ENCODE data around the gene BTN1A1. TPM values are rescaled to one million over a fixed set of nuclear protein-coding genes. Genes with fewer than 3 reads are reported as not detected.

BTN1A1 gene
- total RNA-seq, 1 donor from 2014 or later: not detected

GRCh38 chr6:26516481-26517427 is 16.7 kb downstream of the BTN1A1 start:
- H3K27me3 Mint-ChIP-seq (ENCODE audit: unreplicated experiment): no peaks in the 10 kb centered on the region

DNA sequence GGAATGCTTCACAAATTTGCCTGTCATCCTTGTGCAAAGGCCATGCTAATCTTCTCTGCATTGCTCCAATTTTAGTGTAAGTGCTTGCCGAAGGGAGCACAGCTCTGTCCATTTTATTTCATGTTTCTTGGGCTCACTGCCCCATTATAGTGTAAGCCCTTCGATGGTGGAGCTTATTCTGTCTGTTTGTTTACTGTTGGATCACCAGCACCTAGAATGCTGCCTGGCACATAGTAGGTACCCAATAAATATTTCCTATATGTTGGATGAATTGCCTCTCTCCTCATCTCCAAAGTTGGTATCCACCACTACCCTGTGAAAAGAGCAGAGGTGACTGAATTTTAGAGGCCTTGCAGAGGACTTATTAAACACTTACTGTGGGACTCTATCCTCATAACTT is 19.3 kb downstream of the BTN1A1 start:
- Mint-ChIP-seq H3K4me3 (ENCODE audit: unreplicated experiment) (no peak overlapping the region), H3K36me3 (ENCODE audit: unreplicated experiment) (no peaks in the 10 kb centered on the region), H3K27me3 (ENCODE audit: unreplicated experiment) (no peaks in the 10 kb centered on the region), H3K27ac (ENCODE audit: unreplicated experiment) (no peak overlapping the region), H3K9me3 (ENCODE audit: unreplicated experiment) (no peaks in the 10 kb centered on the region), H3K4me1 (ENCODE audit: unreplicated experiment) (peaks cover 22% of the 10 kb centered on the region)
- no peak for DNase-seq (ENCODE audit: extremely low spot score, unreplicated experiment)
- TF ChIP-seq, protein P1, sequence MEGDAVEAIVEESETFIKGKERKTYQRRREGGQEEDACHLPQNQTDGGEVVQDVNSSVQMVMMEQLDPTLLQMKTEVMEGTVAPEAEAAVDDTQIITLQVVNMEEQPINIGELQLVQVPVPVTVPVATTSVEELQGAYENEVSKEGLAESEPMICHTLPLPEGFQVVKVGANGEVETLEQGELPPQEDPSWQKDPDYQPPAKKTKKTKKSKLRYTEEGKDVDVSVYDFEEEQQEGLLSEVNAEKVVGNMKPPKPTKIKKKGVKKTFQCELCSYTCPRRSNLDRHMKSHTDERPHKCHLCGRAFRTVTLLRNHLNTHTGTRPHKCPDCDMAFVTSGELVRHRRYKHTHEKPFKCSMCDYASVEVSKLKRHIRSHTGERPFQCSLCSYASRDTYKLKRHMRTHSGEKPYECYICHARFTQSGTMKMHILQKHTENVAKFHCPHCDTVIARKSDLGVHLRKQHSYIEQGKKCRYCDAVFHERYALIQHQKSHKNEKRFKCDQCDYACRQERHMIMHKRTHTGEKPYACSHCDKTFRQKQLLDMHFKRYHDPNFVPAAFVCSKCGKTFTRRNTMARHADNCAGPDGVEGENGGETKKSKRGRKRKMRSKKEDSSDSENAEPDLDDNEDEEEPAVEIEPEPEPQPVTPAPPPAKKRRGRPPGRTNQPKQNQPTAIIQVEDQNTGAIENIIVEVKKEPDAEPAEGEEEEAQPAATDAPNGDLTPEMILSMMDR (IDR thresholded peaks at IDR 0.05): no peak

More at GRCh38 chr6:26516481-26517427, 16.7 kb downstream of the BTN1A1 start:
- H3K36me3 Mint-ChIP-seq (ENCODE audit: unreplicated experiment): no peaks in the 10 kb centered on the region
- TF ChIP-seq, protein P1 (IDR thresholded peaks at IDR 0.05): no peak
- peaks cover 10% of the 10 kb centered on the region for H3K4me1 Mint-ChIP-seq (ENCODE audit: unreplicated experiment)
- H3K9me3 Mint-ChIP-seq (ENCODE audit: unreplicated experiment): no peaks in the 10 kb centered on the region
- DNase-seq (ENCODE audit: extremely low spot score, unreplicated experiment): no peak
- H3K4me3 Mint-ChIP-seq (ENCODE audit: unreplicated experiment): no peak overlapping the region
- no peak overlapping the region for H3K27ac Mint-ChIP-seq (ENCODE audit: unreplicated experiment)

DNA sequence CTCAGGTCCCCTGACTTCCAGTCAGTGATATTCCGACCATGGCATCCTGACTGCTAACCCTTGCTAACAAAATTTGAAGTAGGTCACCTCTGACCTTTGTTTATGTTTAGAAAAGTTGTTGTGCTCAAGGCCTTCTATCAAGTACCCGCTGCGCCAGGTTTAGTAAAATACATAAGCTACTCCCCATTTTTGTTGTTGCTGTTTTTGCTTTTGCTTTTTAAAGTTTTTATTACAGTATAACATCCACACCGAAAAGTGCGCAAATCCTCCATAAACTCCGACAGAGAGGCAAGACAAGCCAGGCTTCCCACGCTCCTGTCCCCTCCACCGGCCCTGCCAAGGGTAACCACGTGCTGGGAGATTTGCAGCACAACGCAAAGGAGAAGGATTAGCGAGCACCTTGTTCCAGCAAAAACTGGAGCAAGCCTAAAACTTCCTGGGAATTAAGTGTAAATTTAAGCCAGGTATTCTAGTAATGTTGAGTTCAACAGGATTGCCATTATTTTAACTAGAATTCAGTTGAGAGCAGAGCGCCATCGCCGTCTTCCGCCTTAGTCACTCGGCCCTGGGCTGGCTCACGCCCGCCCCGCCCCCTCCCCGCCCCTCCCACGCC is 20.2 kb downstream of the BTN1A1 start:
- TF ChIP-seq, protein P1 (IDR thresholded peaks at IDR 0.05): no peak
- H3K4me3 Mint-ChIP-seq (ENCODE audit: unreplicated experiment): peak overlapping the region; percentile 74
- no peaks in the 10 kb centered on the region for H3K9me3 Mint-ChIP-seq (ENCODE audit: unreplicated experiment)
- peak overlapping the region; percentile 92 for H3K27ac Mint-ChIP-seq (ENCODE audit: unreplicated experiment)
- peaks cover 22% of the 10 kb centered on the region for H3K4me1 Mint-ChIP-seq (ENCODE audit: unreplicated experiment)
- no peak for DNase-seq (ENCODE audit: extremely low spot score, unreplicated experiment)
- no peaks in the 10 kb centered on the region for H3K36me3 Mint-ChIP-seq (ENCODE audit: unreplicated experiment)
- no peaks in the 10 kb centered on the region for H3K27me3 Mint-ChIP-seq (ENCODE audit: unreplicated experiment)

- peak overlapping the region; percentile 95 for H3K27ac Mint-ChIP-seq (ENCODE audit: unreplicated experiment)
- TF ChIP-seq, protein P1 (IDR thresholded peaks at IDR 0.05): no peak
- H3K36me3 Mint-ChIP-seq (ENCODE audit: unreplicated experiment): no peaks in the 10 kb centered on the region
- H3K27me3 Mint-ChIP-seq (ENCODE audit: unreplicated experiment): no peaks in the 10 kb centered on the region
- peak overlapping the region; percentile 77 for H3K4me3 Mint-ChIP-seq (ENCODE audit: unreplicated experiment)
- DNase-seq (ENCODE audit: extremely low spot score, unreplicated experiment): peak; percentile 95
- peaks cover 22% of the 10 kb centered on the region for H3K4me1 Mint-ChIP-seq (ENCODE audit: unreplicated experiment)
- H3K9me3 Mint-ChIP-seq (ENCODE audit: unreplicated experiment): no peaks in the 10 kb centered on the region
These were observed 20.9 kb downstream of the BTN1A1 start for GRCh38 chr6:26520850-26521599.
